H1 (cell line): ENCODE measurements around the gene MKRN2OS. TPM values are rescaled to one million over a fixed set of nuclear protein-coding genes. Genes with fewer than 3 reads are reported as not detected.

Source experiments
- BCL11A ChIP-seq, 2 experiments: IDR thresholded peaks; one replicate each; pipeline ENCODE4 v1.6.1; 2011; ENCODE audit warnings: low read depth in 2 of 2, low read length in 2 of 2, mild to moderate bottlenecking in 2 of 2
- EZH2 ChIP-seq: fragments of 200-600 bp; sonication (generic); IDR thresholded peaks from 2 replicates; pipeline ENCODE4 v1.7.1; 2012; ENCODE audit warnings: low read depth, mild to moderate bottlenecking, moderate library complexity, low read length, inconsistent platforms; ENCODE audit not compliant: severe bottlenecking
- MAFK ChIP-seq: IDR thresholded peaks from 2 replicates; pipeline ENCODE4 v1.6.1; 2012; ENCODE audit warnings: low read depth, mild to moderate bottlenecking, improper control_type of control experiment, low read length
- MAX ChIP-seq: IDR thresholded peaks from 2 replicates; pipeline ENCODE4 v1.6.1; 2012; ENCODE audit warnings: inconsistent platforms
- TEAD4 ChIP-seq: IDR thresholded peaks from 2 replicates; pipeline ENCODE4 v1.6.1; 2012; ENCODE audit warnings: low read depth, low read length, inconsistent platforms, mixed read lengths
- polyA plus RNA-seq, 7 experiments: library from polyadenylated mRNA; depleted of rRNA in 3 of 7; stranded (reverse) in 5 of 7; unstranded in 2 of 7; fragments of >200 nt in 5 of 7; fragments of 200-250 nt in 2 of 7; gene quantifications; 1 replicate in 5 of 7; 2 replicates in 1 of 7; 4 replicates in 1 of 7; pipeline versions ENCODE4 v1.2.1 to v1.2.3, GENCODE V29; 2011 to 2013; ENCODE audit warnings: missing spikeins in 2 of 7, mixed read lengths in 2 of 7
- total RNA-seq: library from RNA; stranded (reverse); fragmentation: NEBNext Ultra II Directional; extraction: Animal tissue kit (Norgen Biotek cat#: 25700); gene quantifications from 2 replicates; pipeline ENCODE4 v1.2.1, GENCODE V29; 2021

Gene MKRN2OS
- total and polyA plus RNA-seq, 2 of the 8 experiments (the other 6 are each of a cell fraction or from before 2014, with no cell fraction given), result 0.15 to 0.41 TPM

GRCh38 chr3:12577379-12577778, 32.1 kb upstream of the MKRN2OS start (continued):
- TF ChIP-seq MAX (no peak), MAFK (no peak), TEAD4 (no peak), BCL11A (IDR thresholded peaks at IDR 0.05; ENCODE audit: low read depth in 2 of 2, low read length in 2 of 2) (no peak), EZH2 (no peak)
